Testis (tissue), 2 donors: ENCODE data around the gene TBXAS1.

Source experiments
- CTCF ChIP-seq, 3 experiments: fragments of 450-650 bp in 2 of 3; fragments of 200-600 bp in 1 of 3; sonication (generic) in 1 of 3; IDR thresholded peaks; one replicate each; pipeline ENCODE4 v1.5.1; 2016 to 2019; ENCODE audit warnings: antibody characterized with exemption in 3 of 3, mild to moderate bottlenecking in 2 of 3, moderate library complexity in 1 of 3
- POLR2A ChIP-seq: fragments of 450-650 bp; IDR thresholded peaks from one replicate; pipeline ENCODE4 v1.6.1; 2017; ENCODE audit warnings: antibody characterized with exemption, mild to moderate bottlenecking, moderate library complexity

GRCh38 chr7:140060243-140060630 lies 231.2 kb downstream of the TBXAS1 start:
- TF ChIP-seq CTCF (IDR thresholded peaks at IDR 0.05) (no peak), POLR2A (no peak)
